HG03558 (cell line): Measurements from ENCODE around the gene CAMTA1.
"Not testable (repeated sequence)": the region's sequence is repeated elsewhere in the genome, so short reads cannot be mapped to it uniquely, and the experiment has no call there.

Experiments used
- ATAC-seq: cut with Tn5 transposase; IDR thresholded peaks from one replicate; pipeline ENCODE4 v1.9.1; 2021; ENCODE audit warnings: moderate number of reproducible peaks; ENCODE audit not compliant: unreplicated experiment; ENCODE audit errors: extremely low read depth

CAMTA1 gene

DNA sequence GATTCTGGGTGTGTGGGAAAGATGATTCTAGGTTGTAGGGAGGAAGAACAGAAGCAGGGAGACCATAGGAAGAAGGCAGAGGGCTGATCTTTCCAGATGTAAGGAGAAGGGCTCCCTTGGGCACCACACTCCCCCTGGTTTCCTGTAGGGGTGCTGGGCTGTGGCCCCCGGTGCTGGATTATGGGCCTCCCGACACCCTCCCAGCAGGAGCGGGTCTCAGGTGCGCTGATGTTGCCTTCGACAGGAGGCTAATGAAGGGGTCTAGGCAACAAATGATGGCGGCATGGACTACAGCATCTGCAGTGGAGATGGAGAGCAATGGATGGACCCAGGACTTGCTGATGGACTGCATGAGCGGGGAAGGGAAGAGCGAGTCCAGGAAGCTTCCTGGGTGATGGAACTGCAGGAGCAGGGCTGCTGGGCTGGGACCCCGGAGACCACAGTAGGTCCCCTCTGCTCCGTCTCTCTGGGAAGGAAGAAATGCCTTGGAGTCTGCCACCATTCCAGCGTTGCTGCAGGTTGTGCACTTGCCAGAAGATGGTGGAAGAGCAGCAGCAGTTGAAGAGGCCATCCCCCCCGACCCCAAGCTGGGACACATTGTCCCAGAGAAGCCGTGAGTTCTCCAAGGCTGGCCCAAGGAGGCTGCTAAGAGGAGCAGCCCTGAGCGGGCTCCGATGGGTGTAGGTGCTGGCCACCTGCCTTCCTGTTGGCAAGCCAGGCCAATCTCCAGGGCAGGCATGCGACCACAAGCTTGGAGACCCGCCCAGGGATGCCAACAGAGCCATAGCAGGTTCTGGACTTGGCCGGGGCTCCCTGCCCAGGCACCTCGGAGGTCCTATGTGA, 890.4 kb downstream of the CAMTA1 start:
- no peak for ATAC-seq

DNA sequence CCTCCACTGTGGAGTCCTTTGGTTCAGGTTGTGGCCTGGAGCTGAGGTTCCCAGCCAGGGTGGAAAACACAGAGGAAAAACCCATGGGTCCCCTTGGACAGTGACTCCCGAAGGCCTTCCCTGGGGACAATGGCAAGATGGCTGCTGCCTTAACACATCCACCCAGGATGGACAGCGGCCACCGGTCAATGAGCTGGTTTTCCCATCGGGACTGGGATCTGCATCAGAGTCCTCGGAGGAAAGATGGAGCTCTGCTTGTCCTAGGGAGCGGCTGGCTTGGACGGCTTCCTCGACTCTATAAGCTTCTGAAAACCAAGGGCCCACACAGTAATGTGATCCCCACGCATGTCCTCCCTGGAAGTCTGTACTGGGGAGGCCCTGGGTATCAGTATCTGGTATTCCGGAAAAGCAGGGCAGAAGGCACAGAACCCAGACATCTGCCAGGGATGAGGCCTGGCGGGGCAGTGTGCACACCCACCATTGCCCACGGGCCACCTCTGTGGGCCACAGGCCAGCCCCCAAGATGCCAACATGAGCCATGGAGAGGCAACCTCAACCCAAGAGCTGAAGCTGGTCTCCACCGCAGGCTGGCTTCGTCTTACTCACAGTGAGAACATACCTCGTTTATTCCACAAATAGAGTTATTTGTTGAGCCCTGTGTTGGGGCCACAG, 891.2 kb downstream of the CAMTA1 start:
- ATAC-seq, result no peak

DNA sequence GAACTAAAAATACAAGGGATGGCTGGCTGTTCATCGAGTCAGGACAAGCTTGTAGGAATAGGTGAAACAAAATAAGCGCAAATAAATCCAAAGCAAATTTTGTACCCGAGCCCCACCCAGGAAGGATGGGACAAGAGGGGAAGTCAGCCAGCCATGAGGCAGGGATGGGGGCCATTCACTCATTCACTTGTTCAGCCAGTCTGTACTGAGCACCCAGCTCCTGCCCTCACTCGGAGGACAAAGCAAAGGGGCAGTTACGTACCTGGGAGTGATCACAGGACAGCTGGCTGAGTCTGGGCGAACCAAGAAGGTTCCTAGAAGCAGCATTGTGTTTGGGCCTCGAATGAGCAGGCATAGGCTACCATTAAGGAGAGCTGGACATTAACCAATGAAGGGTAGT, 891.9 kb downstream of the CAMTA1 start:
- ATAC-seq, result no peak

DNA sequence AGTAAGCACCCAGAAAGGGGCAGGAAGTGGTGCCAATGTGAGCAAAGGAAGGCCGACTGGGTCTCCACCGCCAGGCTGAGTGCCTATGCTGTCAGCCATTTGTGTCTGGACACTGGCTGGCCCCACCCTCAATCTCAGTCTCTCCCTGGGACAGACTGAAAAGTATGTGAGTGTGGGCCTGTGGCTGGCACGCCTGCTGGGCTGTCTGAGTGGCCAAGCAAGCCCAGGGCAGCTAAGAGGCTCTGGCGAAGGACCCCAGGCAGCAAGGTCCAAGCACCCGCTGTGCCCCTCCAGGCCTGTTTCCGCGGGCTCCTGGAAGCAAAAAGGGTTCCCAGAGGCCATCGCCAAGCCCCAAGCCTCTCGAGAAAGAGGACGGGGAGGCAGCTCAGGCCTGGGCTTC, 892.6 kb downstream of the CAMTA1 start:
- ATAC-seq, result no peak

DNA sequence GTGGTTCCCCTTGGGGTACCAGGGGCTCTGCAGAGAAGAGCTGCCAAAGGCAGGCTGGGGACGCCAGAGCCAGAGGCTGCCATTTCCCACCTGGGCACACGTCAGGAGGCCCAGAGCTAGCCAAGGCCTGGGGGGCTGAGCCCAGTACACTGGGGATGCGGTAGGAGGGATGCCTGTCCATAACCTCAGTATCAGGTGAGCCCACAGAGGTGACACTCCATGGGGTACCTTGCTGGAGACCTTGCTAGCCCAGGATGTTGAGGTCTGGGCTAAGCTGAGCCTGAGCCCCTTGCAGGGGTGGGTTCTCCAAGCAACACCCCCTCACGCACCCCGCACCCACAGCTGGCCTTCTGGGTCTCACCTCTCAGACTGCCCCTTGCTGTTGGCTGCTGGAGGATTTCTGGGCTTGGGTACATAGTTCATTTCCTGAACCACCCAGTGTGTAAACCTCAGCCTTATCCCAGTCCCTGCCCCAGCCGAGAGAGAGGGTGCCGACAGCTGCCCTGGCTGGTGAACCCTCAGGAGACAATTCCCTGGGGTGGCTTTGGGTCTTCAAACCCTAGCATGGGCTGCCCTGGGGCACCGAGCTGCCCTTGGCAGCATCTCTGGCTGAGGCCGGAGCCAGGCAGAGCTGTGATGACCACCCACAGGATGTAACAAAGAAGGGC, 893.4 kb downstream of the CAMTA1 start:
- ATAC-seq, result no peak

DNA sequence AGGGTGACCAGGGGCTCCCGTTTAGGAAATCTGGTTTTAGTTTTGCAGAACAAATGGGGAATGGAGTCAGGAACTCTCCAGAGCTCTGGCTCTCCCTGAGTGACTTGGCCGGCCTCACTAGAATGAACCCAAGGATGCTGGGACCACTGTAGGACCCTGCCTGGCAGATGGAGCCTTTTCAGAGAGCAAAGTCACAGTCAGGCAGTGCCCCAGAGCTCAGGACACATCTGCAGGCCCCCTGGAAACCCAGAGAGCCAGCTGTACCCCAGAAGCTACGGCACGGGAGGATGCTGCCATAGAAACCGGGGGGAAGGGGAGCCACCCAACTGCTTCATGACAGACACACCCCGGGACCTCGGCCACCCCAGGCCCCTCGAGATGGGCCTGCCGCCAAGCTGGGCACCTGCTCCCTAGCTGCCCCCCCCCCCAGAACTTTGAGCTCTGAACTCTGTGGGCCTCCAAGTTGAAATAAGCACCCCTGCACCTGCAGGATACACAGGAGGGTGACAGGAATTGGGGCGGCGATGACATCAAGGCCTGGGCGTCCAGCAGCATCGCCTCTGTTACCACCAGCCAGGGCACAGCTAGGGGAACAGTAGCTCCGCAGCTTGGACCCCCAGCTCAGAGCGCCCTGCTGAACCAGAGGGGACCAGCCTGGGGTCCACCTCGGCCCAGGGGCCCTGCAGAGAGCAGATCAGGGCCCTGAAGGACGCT, 894.1 kb downstream of the CAMTA1 start:
- no peak for ATAC-seq

DNA sequence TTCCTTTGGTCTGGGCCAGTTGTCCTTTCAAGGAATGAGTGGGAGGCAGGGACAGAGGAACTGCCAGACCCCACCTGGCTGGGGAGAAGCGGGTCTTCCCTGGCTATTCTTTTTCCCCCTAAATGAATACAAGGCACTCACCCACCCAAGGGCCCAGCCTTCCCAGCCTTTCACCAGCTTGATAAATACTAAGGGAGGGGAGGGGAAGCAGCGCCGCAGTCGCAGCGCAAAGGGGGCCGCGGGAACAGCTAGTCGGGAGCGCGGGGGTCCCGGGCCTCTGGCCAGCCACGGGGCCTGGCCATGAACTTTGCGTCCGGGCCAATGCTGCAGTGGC, 894.6 kb downstream of the CAMTA1 start:
- ATAC-seq, result no peak

DNA sequence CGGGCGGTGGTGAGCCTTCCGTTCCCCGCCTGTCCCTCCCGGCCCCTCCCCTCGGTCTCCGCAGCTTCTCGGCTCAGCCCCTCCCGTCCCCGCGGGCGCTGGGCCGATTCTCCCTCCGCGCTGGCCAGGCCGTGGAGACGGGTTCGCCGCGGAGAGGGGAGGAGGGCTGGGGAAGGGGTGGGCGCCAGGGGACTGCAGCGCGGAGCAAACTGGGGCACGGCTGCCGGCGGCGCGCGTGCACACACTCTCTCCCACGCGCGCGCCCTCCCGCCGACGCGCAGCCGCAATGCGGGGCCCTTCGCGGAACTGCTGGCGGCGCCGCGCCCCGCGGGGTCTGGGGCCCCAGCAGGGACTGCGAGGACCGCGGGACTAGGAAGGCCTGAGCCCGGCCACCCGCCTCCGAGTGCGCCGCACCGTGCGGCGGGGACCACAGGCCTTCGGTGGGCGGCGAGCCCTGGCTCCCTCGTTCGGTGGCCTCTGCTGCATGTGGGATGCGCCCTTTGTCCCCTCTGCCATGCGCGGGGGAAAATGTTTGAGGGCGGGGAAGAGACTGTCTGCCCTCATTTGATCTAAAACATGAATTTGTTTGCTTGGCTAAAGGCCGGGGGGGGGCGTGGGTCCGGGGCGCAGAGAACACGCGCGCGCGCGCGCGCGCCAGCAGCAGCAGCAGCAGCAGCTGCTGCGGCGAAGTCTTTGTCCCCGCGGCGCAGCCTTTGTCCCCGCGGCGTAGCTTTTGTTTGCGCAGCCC, 895.1 kb downstream of the CAMTA1 start:
- no peak for ATAC-seq

DNA sequence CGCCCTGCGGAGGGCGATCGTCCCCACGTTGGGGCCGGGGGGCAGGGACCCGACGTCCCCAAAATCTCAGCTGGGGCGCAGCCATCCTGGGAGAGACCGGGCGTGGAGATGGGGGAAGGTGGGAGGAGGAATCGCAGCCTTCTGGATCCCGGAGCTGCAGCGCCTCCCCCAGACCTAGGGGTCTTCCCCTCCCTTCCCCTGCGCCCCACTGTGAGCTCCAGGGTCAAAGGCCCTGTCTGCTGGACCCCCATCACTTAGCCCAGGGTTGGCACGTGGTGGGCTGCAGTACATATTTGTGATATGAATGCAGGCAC, 895.7 kb downstream of the CAMTA1 start:
- no peak for ATAC-seq

DNA sequence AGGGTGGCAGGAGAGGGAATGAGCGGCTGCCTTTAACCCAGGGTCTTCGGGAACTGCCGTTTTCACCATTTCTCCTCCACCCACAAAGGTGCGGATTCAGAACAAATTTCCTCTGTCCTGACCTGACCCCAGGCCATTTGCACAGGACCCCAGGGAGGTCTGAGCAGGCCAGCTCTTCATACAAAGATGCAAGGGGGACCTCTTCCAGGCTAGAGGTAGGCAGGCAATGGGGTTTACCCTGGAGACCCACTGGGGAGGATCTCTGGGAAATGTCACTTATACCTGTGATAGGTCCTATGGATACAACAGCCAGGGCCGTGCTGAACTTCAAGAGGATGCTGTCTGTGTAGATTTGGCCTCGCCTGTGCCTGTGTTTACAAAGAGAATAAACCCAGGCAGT, 896.1 kb downstream of the CAMTA1 start:
- ATAC-seq, result no peak

DNA sequence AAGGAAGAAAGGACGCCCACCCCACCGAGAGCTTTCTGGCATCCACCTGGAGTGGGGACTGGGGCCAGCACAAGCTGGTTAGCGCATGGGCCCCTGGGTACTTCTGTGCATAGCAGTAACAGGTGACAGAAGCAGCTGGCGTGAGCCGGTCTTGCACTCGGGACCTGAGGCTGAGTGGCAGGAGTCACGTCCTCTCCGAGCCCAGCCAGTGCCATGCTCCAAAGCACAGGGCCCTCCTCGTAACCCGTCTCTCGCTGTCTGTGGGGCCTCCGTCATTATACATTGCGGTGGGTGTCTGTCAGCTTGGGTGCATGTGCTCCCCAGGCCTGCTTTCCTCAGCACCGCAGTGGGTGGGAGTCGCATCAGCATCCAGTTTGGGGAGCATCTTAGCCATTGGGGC, 898.3 kb downstream of the CAMTA1 start:
- ATAC-seq, result no peak

DNA sequence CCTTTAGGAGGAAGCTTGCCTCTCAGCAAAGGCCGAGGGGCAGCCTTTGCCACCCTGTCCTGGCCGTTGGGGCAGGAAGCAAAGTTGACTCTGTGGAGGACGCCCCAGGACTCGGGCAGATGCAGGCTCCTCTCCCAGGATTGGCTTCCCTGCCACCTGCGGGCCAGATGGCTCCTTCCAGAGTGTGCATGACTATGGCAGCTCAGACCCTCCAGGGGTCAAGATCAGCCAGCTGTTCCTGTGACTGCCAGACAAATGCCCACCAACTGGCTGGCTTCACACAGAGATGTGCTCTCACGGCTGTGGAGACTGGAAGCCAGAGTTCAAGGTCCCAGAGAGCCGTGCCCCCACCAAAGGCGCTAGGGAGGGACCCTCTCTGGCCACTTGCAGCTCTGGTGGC, 898.9 kb downstream of the CAMTA1 start:
- ATAC-seq, result no peak

DNA sequence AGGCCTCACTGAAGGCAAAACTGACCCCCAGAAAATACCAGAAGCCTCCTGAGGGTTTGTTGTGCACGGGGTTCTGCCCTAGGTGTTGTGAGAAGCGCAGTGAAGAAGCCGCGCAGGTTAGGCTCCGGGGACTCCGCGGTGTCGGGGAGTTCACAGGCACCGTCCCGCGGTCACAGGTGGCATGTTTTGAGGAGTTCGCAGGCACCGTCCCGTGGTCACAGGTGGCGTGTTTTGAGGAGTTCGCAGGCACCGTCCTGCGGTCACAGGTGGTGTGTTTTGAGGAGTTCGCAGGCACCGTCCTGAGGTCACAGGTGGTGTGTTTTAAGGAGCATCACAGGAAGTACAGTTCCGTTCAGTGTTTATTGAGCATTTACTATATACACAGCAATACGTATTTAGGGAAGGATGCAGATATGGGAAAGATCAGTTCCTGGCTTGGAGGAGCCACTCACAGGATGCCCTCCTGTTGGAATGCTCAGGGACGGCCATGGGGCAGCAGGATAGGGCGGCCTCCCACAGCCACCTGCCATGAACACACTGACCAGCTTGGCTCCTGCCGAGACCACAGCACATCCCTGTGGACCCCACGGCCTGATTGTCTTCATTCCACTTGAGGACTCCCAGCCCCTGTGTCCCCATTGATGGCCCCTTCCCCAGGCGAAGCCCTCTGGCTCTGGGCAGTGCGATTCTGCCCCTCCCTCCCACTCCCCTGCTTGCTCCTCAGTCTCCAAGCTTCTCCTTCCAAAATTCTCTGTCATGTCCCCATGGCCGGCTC, 899.8 kb downstream of the CAMTA1 start:
- ATAC-seq, result no peak

DNA sequence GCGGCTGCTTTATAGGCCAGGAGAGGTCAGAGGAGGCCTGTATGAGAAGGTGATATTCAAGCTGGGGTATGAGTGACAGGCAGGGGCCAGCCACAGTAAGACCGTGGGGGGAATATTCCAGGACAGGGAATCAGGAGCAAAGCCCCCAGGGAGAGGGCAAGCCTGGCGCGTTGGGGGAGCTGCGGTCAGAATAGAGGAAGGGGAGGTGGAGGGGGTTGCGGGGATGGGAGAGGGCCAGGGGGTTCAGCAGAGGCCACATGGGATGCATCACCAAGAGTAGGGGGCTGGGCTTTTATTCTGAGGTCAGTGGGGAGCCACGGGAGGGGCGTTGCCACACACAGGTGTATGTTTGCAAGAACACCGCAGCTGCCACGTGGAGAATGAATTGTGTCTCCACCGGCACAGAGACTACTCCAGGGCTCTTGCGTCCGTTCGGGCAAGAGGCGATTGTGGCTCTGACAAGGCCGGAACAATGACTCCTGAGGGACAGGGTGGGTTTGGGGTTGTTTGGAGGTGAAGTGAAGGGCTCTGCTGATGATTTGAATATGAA, 901.1 kb downstream of the CAMTA1 start:
- no peak for ATAC-seq

DNA sequence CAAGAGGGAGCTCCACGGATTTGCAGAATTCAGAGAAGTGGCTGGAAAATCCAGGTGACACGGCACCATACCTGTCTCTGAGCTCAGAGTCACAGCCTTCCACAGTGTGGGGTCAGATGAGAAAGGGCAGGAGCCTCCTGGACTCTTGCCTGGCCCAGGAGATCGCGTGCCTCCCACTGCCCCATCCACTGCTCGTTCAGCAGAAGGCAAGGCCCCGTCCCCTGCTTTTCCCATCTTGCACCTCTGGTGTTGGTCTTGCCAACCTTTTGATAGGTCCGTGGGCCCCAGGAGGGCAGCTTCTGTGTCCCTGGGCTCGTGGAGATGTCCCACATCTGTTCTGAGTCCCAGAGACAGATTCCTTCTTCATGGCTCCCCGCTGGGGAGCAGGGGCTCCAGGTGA, 902.2 kb downstream of the CAMTA1 start:
- no peak for ATAC-seq

DNA sequence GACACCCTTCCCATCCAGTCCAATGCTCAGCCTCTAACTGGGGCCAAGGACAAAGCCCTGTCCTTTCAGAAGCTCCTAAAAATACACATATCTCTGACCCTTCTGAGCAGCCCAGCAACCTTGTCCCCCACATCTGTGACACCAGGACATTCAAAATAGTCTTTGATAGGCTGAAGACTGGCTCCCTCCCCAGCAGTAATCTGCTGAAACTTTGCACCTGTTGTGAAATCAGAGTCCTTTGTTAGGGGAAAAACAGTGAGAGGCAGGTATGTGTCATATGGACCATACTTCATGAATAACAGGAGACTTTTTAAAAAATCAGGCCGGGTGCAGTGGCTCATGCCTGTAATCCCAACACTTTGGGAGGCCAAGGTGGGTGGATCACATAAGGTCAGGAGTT, 903.4 kb downstream of the CAMTA1 start:
- ATAC-seq, result no peak

DNA sequence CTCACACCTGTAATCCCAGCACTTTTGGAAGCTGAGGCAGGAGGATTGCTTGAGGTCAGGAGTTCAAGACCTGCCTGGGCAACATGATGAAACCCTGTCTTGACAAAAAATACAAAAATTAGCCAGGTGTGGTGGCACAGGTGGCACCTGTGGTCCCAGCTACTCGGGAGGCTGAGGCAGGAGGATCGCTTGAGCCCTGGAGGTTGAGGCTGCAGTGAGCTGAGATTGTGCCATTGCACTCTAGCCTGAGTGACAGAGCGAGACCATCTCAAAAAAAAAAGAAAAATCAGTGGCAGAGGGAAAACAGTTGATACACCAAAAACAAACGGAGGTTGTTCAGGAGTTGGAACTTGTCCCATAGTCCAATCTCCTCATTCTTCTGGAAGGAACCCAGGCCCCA, 904.1 kb downstream of the CAMTA1 start:
- not testable (repeated sequence) for ATAC-seq

DNA sequence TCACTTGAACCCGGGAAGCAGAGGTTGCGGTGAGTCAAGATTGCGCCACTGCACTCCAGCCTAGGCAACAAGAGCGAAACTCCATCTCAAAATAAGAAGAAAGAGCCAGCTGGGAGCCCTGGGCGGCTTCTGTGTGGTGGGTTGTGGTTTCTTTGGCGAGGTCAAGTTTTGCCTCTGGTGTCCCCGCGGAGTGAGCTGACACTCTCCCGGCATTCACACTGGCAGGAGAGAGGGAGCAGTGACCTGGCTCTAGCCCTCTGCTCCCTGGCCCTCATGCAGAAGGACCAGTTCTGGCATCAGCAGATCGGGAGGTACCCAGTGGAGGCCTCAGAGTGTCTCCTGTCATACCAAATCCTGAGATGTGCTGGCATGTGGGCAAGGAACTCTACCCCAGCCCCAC, 904.8 kb downstream of the CAMTA1 start:
- no peak for ATAC-seq

DNA sequence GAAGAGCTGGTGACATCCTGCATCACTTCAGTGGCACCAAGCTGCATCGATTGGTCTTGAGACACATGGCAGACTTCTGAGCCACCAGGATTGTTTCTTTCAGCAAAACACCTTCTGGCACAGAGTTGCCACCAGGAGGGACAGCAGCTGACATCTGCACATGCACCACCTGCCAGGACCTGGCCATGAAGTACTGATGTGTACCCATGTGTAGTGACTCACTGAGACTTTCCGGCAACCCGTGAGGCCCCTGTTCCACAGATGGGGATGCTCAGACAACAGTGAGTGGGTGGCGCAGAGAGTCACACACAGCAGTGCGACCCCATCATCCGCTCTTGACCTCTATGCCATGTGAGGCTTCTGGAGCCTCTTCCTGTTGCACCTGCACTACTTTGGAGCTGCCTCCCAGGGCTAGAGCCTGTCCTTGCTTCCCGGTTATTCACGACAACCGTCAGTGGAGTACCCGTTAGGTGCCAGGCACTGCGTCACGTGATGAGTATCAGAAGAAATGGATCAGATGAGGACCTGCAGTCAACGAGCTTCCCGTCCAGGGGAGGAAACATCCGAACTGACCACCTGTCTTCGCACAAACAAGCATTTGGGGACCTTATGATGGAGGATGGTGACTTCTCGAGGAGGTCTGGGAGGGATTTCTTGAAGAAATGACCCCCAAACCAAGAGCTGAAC, 905.4 kb downstream of the CAMTA1 start:
- no peak for ATAC-seq
